GM21723 (cell line): ENCODE measurements around the gene APRT.
"Not testable (repeated sequence)": the region's sequence is repeated elsewhere in the genome, so short reads cannot be mapped to it uniquely, and the experiment has no call there.

Experiments
- ATAC-seq: cut with Tn5 transposase; IDR thresholded peaks from one replicate; pipeline ENCODE4 v1.9.1; 2021; ENCODE audit warnings: mild to moderate bottlenecking, moderate library complexity; ENCODE audit not compliant: unreplicated experiment

Gene APRT

GRCh38 chr16:88775825-88776224 lies 35.9 kb downstream of the APRT start:
- no peak for ATAC-seq

DNA sequence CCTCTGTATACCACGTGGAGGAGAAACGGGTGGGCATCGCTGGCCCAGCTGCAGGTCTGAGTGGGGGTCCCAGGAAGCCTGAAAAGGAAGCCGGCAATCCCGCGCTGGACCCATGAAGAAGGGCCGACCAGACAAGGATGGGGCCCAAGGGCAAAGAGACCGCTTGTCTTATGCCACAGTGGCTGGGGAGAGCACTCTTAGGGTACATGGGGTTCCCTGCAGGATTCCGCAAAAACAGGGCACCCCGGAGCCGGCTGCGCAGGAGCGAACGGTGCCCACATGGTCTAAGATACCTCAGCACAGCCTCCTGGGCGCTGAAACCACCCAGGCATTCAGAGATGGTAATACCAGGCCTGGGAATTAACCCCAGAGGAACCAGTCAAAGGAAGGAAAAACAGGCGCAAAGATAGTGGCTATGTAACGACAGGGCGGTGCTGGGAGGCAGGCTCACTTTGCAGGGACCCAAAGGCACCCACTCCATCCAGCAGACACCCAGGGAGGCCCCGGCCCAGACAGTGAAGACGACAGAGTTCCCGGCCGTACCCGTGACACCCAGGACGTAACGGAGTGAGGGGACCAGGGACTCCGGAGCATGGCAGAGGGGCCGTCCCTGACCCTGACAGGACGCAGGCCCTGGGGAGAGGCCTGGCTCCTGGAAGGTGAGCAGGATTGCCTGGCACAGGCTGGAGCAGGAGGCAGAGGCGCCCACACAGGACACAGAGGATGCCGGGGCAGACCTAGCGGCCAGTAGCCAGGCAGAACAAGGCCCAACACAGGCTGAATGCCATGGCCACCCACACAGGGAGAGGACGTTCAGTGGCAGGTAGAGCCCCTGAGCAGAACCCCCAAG lies 37.0 kb downstream of the APRT start:
- no peak for ATAC-seq

DNA sequence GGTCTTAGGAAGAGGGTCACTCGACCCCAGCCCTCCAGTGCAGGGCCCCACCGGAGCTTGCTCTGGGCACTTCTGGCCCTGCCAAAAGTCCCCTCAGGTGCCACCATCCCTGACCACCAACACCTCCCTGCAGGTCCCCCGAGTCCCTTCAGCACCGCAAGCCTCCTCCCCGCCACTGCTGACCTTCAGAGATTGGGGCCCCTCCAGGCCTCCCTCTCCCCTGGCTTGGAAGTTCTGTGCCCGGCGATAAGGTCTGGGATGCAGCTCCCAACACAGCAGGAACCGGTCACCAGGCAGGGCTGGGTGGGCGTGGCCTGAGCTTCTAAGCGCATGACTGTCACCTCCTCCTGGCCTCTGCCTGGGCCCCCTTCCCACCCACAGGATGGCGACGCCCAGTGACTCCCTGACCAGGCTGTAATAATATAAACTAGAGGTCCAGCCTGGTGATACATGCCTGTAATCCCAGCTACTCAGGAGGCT lies 37.9 kb downstream of the APRT start:
- no peak for ATAC-seq

DNA sequence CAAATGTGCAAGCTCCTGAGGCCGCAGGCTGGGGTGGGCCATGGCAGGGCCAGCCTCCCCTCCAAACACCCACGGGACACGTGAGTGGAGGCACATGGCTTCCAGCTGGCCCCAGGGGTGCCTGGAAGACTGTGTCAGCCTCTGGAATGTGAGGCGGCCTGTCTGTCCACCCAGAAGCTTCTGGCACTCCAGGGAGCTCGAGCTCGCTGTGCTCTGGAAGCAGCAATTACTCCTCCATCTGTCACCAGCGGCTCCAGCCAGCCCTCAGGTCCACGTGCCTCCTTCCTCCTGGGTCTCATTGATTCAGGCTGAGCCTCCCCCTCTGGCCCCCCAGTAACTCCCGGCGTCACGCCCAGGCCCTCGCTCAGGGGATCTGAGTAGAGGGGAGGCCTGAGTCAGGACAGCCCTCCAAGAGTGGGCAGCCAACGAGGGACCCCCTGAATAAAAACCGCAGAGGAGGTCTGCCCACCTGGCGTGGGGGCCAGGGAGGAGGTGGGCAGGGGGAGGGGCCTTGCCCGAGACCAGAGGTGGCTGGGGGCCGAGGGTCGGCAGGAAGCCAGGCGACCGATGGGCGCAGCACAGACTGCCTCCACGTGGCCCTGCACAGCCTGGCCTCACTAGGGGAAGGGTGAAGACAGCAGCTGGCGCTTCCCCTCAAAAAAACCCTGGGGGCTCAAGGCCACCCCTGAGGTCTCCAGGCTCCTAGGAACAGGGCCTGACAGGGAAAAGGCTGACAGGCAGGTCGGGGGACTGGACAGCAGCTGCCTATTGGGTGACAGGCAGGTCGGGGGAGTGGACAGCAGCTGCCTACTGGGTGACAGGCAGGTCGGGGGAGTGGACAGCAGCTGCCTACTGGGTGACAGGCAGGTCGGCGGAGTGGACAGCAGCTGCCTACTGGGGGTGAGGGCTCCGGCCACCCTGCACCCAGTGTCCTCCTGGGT lies 38.6 kb downstream of the APRT start:
- no peak for ATAC-seq

GRCh38 chr16:88771781-88772180 lies 39.9 kb downstream of the APRT start:
- ATAC-seq, result not testable (repeated sequence)

DNA sequence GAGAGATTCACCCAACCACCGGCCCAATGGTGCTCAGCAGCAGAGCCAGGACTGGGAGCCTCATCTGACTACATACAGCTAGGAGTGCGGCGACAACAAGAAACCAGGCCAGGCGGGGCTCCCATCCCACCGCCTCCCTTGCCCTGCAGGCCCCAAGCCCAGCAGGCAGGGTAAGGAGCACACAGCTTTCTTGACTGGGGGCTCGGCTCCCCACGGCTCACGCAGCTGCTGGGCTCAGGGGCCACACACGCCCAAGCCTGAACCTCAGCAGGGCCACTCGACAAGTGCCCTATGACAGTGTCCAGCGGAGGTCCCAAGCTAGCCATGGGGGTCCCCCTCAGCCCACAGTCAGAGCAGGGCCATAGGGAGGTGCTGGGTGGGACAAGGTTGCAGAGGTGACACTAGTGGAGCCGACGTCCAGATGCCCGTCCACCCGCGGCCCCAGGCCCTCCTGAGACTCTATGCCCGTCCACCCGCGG lies 40.4 kb downstream of the APRT start:
- no peak for ATAC-seq

DNA sequence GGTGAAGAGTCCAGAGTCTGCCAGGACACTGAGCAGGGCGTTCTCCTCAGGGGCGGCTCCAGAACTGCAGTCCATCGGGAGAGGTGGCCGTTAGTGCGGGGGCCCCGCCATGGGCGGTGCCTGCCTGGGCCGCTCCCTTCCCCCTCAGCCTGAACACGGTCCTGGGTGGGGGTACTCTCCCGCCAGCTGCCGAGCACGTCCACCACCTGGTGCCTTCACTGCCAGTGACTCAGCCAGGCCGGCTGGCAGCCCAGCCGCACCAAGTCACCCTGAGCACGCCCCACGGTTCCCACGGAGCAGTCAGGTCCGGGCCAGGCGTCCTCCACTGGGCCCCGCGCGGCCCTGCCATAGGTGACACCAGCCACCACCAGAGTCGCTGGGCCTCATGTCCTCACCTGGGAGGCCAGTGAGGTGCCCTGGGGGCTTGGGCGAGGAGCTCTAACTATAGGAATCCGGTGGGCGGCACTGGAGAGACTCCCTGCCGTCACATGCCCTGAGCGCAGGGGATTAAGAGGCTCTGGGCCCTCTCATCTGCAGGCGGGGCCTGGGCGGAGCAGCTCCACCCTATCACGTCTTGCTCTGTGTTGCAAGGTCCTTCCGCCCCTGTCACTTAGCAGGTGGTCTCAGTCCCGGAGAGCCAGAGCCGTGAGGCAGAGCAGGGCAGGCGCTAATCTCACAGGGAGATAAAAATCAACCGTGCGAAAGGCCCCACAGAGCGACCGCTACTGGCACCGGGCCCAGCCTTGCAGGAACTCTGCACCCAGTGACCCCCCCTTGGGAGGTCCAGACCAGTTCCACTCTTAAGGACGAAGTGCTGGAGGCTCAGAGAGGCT lies 41.1 kb downstream of the APRT start:
- ATAC-seq, result no peak

- no peak for ATAC-seq
Observed at GRCh38 chr16:88769617-88770460, 41.9 kb downstream of the APRT start.

GRCh38 chr16:88768071-88768783 lies 43.5 kb downstream of the APRT start:
- ATAC-seq, result no peak

GRCh38 chr16:88767546-88768070 lies 44.1 kb downstream of the APRT start:
- ATAC-seq, result no peak

- no peak for ATAC-seq
Observed at GRCh38 chr16:88766975-88767374, 44.8 kb downstream of the APRT start.

- ATAC-seq, result no peak
Observed at GRCh38 chr16:88764913-88765349, 46.8 kb downstream of the APRT start.

GRCh38 chr16:88764080-88764479 lies 47.6 kb downstream of the APRT start:
- ATAC-seq, result no peak

DNA sequence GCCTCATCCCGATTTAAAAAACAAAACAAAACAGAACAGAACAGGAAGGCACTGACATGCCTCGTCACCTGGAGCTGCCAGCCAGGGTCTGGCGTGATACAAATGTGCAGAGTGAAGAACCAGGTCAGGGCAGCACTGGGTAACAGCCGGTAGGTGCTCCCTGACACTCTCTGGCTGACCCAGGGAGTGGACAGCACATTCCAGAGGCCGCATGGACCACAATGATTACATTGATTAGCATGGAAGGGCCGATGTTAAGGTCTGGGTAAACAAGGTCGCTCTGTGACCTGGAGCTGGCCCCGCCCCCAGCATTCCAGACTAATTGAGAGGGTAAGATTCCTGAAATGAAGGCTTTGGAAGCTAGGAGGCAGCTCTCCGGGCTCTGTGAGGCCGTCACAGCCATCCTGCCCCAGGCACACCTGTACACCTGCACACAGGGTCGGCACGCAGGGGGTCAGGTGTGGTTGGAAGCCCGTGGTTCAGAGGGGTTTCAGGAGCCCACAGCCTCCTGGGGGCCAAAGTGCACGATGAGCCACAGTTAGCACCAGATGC lies 48.1 kb downstream of the APRT start:
- ATAC-seq, result no peak

GRCh38 chr16:88762941-88763340 lies 48.8 kb downstream of the APRT start:
- ATAC-seq, result no peak

- no peak for ATAC-seq
Observed at GRCh38 chr16:88762258-88762870, 49.4 kb downstream of the APRT start.

DNA sequence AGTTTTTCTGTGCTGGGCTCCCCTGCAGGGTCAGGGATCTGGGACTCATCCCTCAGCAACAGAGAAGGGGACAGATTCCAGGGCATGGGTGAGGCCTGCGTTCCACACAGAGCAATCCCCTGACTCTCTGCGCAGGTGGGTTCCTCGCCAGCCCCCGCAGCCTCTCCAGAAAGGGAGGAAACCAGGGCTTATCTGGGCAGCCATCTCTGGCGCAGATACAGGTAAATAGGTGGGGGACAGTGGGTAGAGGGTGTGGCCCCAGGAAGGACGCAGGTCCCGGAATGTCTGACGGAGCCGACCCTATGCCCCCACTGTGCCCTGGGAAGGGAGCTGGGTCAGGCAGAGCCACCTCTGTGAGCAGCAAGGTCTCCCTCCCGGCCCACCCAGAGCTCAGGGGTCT lies 49.9 kb downstream of the APRT start:
- no peak for ATAC-seq

GRCh38 chr16:88761143-88761534 lies 50.6 kb downstream of the APRT start:
- no peak for ATAC-seq
